VCaP (cell line): ENCODE results near the gene HEATR9.

Experiments
- H3K27ac ChIP-seq: fragments of 450-650 bp; 2 replicates; pipeline ENCODE4 v1.5.1; 2017
- TF ChIP-seq, protein P1 (sequence below): fragments of 450-650 bp; conservative IDR thresholded peaks from 2 replicates; pipeline ENCODE4 v1.5.1; 2017; ENCODE audit warnings: mild to moderate bottlenecking, moderate library complexity

Gene HEATR9

DNA sequence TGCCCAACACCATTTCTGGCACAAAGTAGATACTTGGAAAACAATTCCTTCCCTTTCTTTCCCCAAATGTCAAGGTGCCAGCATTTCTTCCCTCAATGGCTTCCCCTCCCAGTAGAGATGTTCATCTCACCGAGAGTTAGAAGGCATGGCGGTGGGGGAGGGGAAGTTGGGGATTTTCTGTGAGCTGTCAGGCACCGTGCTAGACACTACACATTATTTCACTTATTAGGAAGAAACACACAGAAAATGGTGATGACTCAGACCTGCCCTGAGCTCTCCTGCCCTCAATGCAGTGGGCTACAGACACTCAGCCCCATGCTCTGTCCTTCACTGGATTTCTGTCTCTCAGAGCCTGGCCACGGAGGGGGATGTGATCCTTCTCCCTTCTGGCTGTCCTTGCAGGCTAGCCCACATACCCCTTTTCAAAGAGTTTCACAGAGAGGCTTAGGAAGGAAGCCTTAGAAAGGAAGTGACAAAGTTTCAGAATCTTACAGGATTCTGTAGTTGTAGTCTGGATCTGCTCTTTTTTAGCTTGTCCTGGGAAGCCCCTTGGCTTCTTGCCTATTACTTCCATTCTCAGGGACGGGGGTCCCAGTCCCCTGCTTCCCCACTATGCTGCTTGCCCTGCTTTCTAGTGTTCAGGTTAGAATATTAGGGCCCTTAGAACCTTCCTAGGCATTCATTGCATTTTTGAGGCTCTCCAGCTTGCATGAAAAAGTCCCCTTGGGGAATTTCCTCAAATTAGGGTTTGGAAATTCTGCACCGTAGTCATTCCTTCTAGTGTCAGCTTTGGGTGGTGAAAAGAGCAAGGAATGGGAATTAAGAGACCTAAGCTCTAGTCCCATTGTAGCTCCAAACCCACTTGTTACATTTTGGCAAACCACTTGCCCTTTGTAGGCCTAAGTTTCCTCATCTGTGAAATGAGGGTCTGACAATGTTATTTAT, 23.7 kb upstream of the HEATR9 start:
- H3K27ac ChIP-seq, result no peak overlapping the region
- TF ChIP-seq, protein P1, sequence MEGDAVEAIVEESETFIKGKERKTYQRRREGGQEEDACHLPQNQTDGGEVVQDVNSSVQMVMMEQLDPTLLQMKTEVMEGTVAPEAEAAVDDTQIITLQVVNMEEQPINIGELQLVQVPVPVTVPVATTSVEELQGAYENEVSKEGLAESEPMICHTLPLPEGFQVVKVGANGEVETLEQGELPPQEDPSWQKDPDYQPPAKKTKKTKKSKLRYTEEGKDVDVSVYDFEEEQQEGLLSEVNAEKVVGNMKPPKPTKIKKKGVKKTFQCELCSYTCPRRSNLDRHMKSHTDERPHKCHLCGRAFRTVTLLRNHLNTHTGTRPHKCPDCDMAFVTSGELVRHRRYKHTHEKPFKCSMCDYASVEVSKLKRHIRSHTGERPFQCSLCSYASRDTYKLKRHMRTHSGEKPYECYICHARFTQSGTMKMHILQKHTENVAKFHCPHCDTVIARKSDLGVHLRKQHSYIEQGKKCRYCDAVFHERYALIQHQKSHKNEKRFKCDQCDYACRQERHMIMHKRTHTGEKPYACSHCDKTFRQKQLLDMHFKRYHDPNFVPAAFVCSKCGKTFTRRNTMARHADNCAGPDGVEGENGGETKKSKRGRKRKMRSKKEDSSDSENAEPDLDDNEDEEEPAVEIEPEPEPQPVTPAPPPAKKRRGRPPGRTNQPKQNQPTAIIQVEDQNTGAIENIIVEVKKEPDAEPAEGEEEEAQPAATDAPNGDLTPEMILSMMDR, result no peak

GRCh38 chr17:35891269-35891668, 22.6 kb upstream of the HEATR9 start:
- TF ChIP-seq, protein P1, result no peak
- H3K27ac ChIP-seq, result no peak overlapping the region

GRCh38 chr17:35890774-35891155, 22.1 kb upstream of the HEATR9 start:
- TF ChIP-seq, protein P1, result no peak
- no peak overlapping the region for H3K27ac ChIP-seq

- TF ChIP-seq, protein P1, result no peak
- H3K27ac ChIP-seq, result no peak overlapping the region
These were observed 21.4 kb upstream of the HEATR9 start for GRCh38 chr17:35889818-35890773.

DNA sequence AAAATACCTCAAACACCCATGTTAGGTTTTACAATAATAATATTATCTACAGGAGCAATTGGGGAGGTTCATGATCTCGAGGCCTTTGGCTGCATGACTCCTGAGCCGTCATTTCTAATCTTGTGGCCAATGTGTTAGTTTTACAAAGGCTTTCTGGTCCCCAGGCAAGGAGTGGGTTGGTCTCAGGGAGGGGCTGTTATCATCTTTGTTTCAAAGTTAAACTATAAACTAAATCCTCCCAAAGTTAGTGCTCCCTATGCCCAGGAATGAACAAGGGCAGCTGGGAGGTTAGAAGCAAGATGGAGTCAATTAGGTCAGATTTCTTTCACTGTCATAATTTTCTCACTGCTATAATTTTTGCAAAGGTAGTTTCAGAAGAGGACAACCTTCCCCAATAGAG, 20.6 kb upstream of the HEATR9 start:
- no peak overlapping the region for H3K27ac ChIP-seq
- TF ChIP-seq, protein P1, result no peak

- TF ChIP-seq, protein P1, result no peak
- no peak within 1 kb of the TSS for H3K27ac ChIP-seq
These were observed 11.3 kb upstream of the HEATR9 start, which contains the start of gene CCL5 for GRCh38 chr17:35879773-35880654. TSS of gene CCL5 (minus strand) at chr17:35880360.
